HL-60 (cell line): ENCODE measurements around the gene GJA3.

Experiments
- DNase-seq, 2 experiments: peaks; one replicate each; pipeline ENCODE4 v3.0.0-alpha.2; 2010 to 2020; ENCODE audit warnings: low read depth in 1 of 2, low spot score in 1 of 2
- H3K27ac ChIP-seq: fragments of 250-450 bp; sonication (Bioruptor Pico); replicated peaks from 2 replicates; pipeline ENCODE4 v1.5.1; 2020; ENCODE audit warnings: mild to moderate bottlenecking, moderate library complexity
- H3K27me3 ChIP-seq: fragments of 250-450 bp; sonication (Bioruptor Pico); 2 replicates; pipeline ENCODE4 v1.5.1; 2021; ENCODE audit warnings: mild to moderate bottlenecking, moderate library complexity; ENCODE audit not compliant: insufficient read depth, poor library complexity, severe bottlenecking
- H3K4me3 ChIP-seq: replicated peaks from 2 replicates; pipeline ENCODE4 v1.5.1; 2011; ENCODE audit warnings: mild to moderate bottlenecking, control low read depth, low read length; ENCODE audit not compliant: insufficient read depth
- GABPA ChIP-seq: IDR thresholded peaks from 2 replicates; pipeline ENCODE4 v1.6.1; 2012; ENCODE audit warnings: low read depth
- POLR2AphosphoS5 ChIP-seq: IDR thresholded peaks from 2 replicates; pipeline ENCODE4 v1.6.1; 2012; ENCODE audit warnings: low read depth
- SPI1 ChIP-seq: IDR thresholded peaks from 2 replicates; pipeline ENCODE4 v1.6.1; 2012; ENCODE audit warnings: low read depth, mild to moderate bottlenecking, borderline replicate concordance
- TF ChIP-seq, protein P1 (sequence below): IDR thresholded peaks from one replicate; pipeline ENCODE4 v1.5.1; 2011; ENCODE audit warnings: low read length, control low read depth, inconsistent platforms; ENCODE audit not compliant: insufficient read depth
- TF ChIP-seq, protein P2 (sequence below): IDR thresholded peaks from 2 replicates; pipeline ENCODE4 v1.6.1; 2012; ENCODE audit warnings: low read depth; ENCODE audit not compliant: insufficient replicate concordance

Gene GJA3

DNA sequence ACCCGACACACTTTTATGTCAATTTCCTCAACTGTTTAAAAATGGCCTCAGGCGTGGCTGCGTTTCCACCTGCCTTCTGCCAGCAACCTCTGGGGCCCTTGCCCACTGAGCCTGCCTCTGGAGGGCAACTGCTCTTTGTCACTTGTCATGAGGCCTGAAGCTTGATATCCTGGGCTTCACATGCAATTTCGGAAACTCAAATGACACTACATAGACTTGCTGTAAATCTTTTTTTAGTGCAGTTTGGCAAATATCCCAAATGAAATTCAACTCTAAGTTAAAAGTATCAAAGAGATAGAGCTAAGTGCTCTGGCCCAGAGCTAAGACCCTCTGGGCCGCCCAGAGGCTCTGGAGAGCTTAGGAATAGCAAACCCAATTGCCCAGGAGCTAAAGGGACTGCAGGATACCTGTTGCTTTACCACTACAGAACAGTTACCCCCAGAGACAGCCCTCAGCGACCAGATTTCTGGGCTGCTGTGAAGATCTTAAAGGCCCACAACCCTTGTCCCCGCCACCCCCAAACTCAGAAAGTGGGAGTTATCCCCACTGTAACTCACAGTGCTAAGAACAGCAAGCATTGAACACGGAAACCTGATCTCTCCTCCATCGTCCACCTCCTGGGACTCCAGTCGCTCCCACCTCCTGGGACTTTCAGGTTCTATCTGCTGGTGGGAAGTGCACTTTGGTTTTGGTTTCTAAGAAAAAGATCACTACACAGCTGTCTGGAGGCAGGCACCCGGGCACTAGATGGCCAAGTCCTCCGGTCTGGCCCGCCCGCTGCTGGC lies 19.4 kb downstream of the GJA3 start:
- Histone ChIP-seq H3K4me3 (no peak overlapping the region), H3K27me3 (no peaks in the 10 kb centered on the region), H3K27ac (no peak overlapping the region)
- DNase-seq: no peak
- TF ChIP-seq, protein P1, sequence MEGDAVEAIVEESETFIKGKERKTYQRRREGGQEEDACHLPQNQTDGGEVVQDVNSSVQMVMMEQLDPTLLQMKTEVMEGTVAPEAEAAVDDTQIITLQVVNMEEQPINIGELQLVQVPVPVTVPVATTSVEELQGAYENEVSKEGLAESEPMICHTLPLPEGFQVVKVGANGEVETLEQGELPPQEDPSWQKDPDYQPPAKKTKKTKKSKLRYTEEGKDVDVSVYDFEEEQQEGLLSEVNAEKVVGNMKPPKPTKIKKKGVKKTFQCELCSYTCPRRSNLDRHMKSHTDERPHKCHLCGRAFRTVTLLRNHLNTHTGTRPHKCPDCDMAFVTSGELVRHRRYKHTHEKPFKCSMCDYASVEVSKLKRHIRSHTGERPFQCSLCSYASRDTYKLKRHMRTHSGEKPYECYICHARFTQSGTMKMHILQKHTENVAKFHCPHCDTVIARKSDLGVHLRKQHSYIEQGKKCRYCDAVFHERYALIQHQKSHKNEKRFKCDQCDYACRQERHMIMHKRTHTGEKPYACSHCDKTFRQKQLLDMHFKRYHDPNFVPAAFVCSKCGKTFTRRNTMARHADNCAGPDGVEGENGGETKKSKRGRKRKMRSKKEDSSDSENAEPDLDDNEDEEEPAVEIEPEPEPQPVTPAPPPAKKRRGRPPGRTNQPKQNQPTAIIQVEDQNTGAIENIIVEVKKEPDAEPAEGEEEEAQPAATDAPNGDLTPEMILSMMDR: no peak
- TF ChIP-seq POLR2AphosphoS5: no peak
- TF ChIP-seq SPI1: no peak
- TF ChIP-seq, protein P2, sequence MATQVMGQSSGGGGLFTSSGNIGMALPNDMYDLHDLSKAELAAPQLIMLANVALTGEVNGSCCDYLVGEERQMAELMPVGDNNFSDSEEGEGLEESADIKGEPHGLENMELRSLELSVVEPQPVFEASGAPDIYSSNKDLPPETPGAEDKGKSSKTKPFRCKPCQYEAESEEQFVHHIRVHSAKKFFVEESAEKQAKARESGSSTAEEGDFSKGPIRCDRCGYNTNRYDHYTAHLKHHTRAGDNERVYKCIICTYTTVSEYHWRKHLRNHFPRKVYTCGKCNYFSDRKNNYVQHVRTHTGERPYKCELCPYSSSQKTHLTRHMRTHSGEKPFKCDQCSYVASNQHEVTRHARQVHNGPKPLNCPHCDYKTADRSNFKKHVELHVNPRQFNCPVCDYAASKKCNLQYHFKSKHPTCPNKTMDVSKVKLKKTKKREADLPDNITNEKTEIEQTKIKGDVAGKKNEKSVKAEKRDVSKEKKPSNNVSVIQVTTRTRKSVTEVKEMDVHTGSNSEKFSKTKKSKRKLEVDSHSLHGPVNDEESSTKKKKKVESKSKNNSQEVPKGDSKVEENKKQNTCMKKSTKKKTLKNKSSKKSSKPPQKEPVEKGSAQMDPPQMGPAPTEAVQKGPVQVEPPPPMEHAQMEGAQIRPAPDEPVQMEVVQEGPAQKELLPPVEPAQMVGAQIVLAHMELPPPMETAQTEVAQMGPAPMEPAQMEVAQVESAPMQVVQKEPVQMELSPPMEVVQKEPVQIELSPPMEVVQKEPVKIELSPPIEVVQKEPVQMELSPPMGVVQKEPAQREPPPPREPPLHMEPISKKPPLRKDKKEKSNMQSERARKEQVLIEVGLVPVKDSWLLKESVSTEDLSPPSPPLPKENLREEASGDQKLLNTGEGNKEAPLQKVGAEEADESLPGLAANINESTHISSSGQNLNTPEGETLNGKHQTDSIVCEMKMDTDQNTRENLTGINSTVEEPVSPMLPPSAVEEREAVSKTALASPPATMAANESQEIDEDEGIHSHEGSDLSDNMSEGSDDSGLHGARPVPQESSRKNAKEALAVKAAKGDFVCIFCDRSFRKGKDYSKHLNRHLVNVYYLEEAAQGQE: no peak
- TF ChIP-seq GABPA: no peak

DNA sequence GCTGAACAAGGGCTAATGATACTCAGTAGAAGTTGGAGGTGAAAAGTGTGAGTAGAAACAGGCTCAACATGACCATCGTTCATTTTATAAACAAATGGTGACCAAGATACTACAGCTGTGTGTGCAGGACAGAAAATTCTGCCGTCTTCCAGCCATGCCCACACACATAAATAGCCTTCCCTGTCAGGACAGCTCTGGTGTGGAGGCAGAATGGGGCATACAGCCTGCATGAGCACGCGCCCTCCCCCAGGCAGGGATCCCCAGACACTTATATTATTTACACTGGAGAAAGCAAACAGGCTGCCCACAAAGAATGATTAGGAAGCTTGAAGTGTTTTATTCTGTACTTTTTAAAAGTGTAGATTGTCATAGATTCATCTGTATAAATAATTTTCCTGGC lies 20.4 kb downstream of the GJA3 start:
- Histone ChIP-seq H3K27ac (no peak overlapping the region), H3K4me3 (no peak overlapping the region), H3K27me3 (no peaks in the 10 kb centered on the region)
- no peak for TF ChIP-seq POLR2AphosphoS5
- TF ChIP-seq SPI1: no peak
- TF ChIP-seq GABPA: no peak
- no peak for DNase-seq

DNA sequence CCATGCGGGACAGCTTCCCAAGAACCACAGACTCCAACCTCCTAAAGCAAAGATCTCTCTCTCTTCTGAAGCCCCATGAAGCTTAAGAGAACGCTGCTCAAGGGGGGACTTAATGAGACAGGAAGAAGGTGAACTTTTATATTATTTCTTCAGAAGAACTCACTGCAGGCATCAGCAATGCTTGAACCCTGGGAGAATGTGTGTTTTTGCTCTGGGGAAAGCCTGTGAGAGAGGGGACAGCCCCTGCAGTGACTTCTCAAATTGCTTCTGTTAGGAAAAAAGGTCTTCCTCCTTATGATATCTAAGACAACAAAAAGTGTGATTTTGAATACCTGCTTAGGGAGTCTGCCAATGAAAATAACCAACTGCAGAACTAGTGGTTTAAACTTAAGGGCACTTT lies 23.0 kb downstream of the GJA3 start:
- Histone ChIP-seq H3K27ac (no peak overlapping the region), H3K27me3 (no peaks in the 10 kb centered on the region), H3K4me3 (no peak overlapping the region)
- TF ChIP-seq SPI1 (no peak), POLR2AphosphoS5 (no peak), GABPA (no peak)
- TF ChIP-seq, protein P2: no peak
- TF ChIP-seq, protein P1: no peak
- no peak for DNase-seq

DNA sequence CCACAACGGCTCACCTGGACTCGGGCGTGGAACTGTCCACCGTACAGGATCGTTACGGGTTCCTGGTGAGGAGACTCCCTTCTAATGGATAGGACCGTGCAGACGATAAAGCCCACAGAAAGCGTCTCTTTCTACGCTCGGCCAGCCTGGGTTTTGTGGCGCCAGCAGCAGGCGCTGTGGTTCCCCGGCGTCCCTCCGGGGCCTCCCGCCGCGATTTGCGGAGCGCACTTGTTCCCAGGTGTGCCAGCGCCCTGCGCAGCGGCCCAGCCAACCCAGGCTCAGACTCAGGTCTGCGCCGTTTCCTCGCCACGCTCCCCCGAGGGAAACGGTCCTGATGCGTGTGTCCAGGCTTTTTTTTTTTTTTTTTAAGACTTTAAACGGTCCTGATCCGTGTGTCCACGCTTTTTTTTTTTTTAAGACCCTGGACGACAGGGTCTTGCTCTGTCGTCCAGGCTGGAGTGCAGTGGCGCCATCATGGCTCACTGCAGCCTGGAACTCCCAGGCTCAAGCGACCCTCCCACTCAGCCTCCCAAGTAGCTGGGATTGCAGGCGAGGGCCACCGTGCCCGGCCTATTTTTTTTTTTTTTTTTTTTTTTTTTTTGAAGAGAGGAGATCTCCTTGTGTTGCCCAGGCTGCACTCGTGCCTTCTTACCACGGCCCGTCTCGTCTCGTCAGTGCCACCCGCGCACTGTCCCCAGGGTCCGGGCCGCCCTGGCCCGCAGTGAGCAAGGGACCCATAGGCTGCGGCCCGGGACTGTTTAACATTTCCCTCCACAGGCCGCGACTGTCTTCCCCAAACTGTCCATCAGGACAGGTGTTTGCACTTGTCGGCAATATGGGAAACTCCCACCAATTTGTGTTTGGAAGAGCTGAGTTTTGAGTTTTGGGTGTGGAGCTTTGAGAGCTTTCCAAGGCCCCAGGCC lies 23.8 kb downstream of the GJA3 start:
- Histone ChIP-seq H3K4me3 (no peak overlapping the region), H3K27me3 (no peaks in the 10 kb centered on the region), H3K27ac (no peak overlapping the region)
- TF ChIP-seq, protein P1: peak; percentile 10
- TF ChIP-seq SPI1: no peak
- DNase-seq: peak in 1 of 2 experiments; percentile 40
